GM12892 (cell line): ENCODE measurements around the gene AMOTL1.

Source experiments
- POLR2A ChIP-seq: IDR thresholded peaks from 2 replicates; pipeline ENCODE4 v1.6.1; 2011; ENCODE audit warnings: low read depth, low read length, control low read depth
- POLR2AphosphoS5 ChIP-seq: IDR thresholded peaks from 2 replicates; pipeline ENCODE4 v1.6.1; 2011; ENCODE audit warnings: low read depth, low read length, control low read depth
- TAF1 ChIP-seq: IDR thresholded peaks from 2 replicates; pipeline ENCODE4 v1.6.1; 2011; ENCODE audit warnings: low read depth, mild to moderate bottlenecking, control low read depth, low read length, borderline replicate concordance

DNA sequence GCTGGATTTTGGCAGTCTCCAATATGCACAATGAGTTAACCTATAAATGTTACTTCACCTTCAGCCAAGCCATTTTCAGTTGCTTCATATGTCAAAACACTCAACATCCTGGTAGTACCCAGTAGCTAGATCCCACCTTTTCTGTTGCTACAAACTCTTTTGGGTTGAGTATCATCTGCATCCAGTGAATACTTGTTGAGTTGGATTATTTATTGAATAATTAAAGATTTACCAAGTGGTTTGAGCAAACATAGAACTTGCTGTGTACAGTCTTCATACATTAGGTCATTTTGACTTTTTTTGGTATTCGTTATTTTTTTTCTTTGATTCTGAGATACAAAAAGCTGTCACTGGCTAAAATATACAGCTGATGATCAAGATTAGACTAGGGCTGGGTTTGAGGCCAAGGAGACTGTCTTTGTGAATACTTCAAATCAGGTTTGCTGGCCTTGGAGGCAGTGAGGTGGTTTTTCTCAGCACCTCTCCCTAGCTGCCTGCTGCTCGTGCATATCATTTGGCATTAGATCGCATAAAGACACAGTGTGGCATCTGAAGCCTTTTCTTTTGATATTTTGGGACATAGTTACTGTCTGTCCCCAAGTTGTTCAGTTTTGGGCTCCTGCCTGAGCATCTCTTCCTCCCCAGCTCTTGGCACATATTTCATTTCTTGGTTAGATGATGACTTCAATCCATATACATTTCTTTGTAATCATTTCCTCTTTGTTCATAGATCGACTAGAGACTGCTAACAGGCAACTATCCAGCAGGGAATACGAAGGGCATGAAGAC is 62.8 kb downstream of the AMOTL1 start:
- no peak for TF ChIP-seq POLR2A
- TF ChIP-seq POLR2AphosphoS5: no peak
- no peak for TF ChIP-seq TAF1
